ENCODE data around the gene P2RX6.

Gene P2RX6

DNA sequence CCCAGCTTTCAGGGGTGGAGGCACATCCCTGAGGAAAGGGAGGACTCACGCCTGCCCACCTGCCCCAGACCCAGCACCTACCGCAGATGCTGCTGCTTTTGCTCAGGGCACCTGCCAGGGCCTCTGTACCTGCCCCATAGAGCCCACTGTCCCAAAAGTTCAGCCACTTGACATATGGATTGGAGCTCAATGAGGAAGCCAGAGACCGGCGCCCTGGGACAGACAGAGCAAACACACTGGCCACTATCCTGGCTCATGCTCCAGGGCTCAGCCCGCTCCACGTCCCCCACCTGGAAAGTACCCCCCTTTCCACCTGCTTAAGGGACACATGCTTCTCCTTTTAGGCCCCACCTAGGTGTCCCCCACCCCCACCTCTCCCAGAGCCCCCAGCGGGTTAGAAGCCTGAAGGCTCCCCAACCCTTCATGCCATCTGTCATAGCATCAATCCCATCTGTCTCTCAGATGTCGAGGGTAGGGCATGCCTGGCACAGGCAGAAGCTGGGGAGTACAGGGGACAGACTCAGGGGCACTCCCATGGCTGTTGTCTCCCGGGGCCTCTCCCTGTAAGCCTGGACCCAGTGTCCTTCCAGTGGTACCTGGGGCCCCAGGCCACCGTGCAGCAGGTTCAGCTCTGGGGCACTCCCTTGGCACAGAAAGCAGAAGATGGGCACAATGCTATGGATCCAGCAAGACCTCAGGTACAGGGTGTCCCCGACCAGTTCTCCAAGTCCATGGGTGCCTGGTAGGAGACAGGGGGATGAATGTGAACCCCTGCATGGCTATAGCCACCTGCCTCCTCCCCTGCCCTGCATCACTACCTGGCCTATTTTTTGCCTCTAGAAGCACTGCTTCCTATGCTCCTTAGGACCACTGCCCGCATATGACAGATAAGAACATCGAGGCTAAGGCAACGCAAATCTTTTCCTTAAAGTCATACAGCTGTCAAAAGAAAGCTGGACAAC, 2.2 kb upstream of the P2RX6 start:
- FAIRE-seq (no peak), DNase-seq (ENCODE audit: insufficient read length, low spot score) (no peak)
- TF ChIP-seq, protein P1, sequence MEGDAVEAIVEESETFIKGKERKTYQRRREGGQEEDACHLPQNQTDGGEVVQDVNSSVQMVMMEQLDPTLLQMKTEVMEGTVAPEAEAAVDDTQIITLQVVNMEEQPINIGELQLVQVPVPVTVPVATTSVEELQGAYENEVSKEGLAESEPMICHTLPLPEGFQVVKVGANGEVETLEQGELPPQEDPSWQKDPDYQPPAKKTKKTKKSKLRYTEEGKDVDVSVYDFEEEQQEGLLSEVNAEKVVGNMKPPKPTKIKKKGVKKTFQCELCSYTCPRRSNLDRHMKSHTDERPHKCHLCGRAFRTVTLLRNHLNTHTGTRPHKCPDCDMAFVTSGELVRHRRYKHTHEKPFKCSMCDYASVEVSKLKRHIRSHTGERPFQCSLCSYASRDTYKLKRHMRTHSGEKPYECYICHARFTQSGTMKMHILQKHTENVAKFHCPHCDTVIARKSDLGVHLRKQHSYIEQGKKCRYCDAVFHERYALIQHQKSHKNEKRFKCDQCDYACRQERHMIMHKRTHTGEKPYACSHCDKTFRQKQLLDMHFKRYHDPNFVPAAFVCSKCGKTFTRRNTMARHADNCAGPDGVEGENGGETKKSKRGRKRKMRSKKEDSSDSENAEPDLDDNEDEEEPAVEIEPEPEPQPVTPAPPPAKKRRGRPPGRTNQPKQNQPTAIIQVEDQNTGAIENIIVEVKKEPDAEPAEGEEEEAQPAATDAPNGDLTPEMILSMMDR (IDR thresholded peaks at IDR 0.05; ENCODE audit: insufficient read depth, missing control alignments), result no peak

DNA sequence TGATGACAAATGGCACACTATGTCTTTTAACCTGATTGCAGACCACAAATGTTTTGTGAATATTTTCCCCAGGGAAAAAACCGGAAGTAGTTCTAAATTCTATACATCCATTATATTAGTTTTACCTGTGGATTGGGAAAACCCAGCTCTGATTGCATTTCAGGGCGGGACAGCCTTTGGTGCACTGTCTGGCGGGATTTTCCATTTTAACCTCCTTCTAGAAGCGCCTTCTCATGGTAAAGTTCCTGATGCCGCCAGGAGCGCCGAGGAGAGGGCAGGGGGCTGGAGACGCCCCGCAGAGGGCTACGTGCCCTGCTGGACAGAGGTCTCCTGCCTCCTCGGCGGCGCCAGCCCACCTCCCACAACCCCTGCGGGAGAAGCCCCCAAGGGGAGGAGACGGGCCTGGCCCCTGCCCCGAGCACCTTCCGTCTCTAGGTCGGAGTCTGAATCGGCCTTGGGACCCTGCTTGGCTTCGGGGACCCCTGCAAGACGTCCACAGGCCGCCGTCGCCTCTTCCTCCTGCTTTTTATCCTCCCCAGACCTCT, 1.2 kb upstream of the P2RX6 start:
- DNase-seq (ENCODE audit: insufficient read length, low spot score) (no peak), FAIRE-seq (no peak)
- TF ChIP-seq, protein P1 (IDR thresholded peaks at IDR 0.05; ENCODE audit: insufficient read depth, missing control alignments), result no peak

DNA sequence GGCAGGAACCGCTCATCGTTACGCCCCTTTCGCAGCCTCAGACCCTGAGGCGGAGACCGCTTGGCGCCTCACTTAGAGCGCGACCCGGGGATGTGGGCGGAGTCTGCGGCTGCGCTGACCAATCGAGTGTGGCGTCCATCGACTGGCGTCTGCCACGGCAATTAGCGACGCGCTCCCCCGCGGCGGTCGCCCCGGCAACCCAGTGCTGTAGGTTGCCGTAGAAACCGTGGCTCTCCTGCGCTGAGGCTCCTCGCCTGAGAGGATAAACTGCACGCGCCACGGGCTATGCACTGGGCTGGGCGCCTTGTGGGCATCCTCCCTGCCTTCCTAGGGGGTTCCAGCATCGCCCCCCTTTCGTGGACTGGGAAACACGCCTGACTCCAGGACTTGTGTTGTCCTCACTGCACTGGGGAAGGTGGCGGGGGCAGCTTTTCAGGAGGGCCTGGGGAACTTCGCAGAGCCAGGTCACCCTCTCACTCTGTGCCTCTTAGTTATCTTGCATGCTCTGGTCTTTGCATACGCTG, 701 bp upstream of the P2RX6 start:
- peak; percentile 97 for DNase-seq (ENCODE audit: insufficient read length, low spot score)
- TF ChIP-seq, protein P1 (IDR thresholded peaks at IDR 0.05; ENCODE audit: insufficient read depth, missing control alignments), result no peak
- no peak for FAIRE-seq

DNA sequence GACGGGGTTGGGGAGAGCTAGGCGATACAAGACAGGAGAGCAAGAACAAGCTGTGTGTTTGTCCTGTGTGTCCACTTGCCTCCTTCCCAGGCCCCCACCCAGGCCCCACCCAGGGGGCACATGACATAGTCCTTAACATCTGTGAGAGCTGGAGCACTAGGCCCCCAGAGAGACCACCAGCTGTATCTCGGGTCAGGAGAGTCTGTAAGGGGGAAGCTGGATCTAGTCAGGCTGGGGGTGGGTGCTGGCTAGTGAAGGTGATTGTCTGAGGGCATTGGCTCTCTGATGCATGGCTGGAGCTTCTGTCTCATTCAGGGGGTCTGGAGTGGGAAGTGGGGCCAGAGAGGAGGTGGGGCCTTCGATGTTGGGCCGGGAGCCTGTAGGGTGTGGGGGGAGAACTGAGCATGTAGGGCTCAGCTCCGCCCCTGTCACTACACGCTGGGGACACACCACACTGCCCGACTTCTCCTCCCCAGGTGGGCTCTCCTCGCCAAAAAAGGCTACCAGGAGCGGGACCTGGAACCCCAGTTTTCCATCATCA, 571 bp downstream of the P2RX6 start:
- no peak for DNase-seq (ENCODE audit: insufficient read length, low spot score)
- no peak for FAIRE-seq
- TF ChIP-seq, protein P1 (IDR thresholded peaks at IDR 0.05; ENCODE audit: insufficient read depth, missing control alignments), result no peak

DNA sequence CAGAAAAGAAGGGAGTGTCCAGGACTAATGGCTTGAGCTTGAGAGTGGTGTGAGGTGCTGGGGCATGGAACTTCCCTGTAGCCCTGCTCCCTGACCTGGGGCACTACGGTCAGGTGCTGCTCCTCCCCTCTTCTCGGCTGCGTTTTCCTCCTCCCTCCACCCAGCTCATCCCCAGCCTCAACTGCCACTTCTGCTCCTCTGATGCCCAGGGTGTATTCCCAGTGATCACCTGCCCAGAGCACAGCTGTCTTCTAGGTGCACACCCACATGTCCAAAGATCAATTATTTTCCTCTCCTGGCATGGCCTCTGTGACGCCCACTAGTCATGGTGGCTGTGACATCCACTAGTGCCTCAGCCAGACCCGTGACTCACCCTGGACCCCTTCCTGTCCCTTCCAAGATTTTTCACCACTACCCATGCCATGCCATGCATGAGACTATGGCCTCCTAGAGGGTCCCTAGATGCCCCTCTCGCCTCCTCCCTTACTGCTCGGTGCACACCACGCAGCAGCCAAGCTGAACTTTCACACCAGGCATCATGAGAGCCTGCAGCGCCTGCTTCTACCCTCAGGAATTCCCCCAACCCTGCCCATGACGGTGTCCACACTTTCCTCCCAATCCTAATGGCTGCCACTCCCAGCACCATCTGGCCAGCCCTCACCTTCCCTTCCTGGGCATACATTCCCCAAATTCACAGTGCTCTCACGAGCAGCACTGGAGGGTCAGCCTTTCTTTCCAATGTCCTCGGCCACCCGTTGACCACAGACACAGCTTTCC, 1.9 kb downstream of the P2RX6 start:
- no peak for FAIRE-seq
- TF ChIP-seq, protein P1 (IDR thresholded peaks at IDR 0.05; ENCODE audit: insufficient read depth, missing control alignments), result no peak
- no peak for DNase-seq (ENCODE audit: insufficient read length, low spot score)

DNA sequence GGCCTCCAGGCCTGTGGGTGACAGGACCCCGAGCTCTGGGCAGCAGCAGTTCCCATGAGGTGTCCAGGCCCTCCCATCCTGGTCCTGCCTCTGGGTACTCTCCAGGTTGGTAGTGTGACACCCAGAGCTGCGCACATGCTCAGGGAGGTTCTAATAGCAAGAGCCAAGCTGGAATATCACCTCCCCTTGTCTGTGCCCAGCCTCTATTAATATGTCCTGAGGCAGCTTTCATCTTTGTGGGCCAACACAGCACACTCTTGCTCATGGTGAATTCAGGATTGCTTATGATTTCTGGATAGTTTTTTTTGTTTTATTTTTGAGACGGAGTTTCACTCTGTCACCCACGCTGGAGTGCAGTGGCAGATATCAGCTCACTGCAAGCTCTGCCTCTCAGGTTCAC, 3.3 kb downstream of the P2RX6 start:
- DNase-seq (ENCODE audit: insufficient read length, low spot score) (no peak), FAIRE-seq (no peak)
- TF ChIP-seq, protein P1 (IDR thresholded peaks at IDR 0.05; ENCODE audit: insufficient read depth, missing control alignments), result no peak

Data from D721Med (cell line).